GM18867 (cell line): Measurements from ENCODE around the gene HOXC11.

Source experiments
- ATAC-seq: cut with Tn5 transposase; IDR thresholded peaks from one replicate; pipeline ENCODE4 v1.9.1; 2021; ENCODE audit warnings: mild to moderate bottlenecking, moderate library complexity; ENCODE audit not compliant: unreplicated experiment

HOXC11 gene

GRCh38 chr12:53942467-53942997 is 30.4 kb upstream of the HOXC11 start:
- ATAC-seq, result no peak

GRCh38 chr12:53944209-53944608 is 28.7 kb upstream of the HOXC11 start:
- no peak for ATAC-seq

- ATAC-seq, result no peak
Measured at GRCh38 chr12:53944907-53945847, 27.7 kb upstream of the HOXC11 start.

- no peak for ATAC-seq
Measured at GRCh38 chr12:53947743-53948142, 25.2 kb upstream of the HOXC11 start.

GRCh38 chr12:53948650-53949593 is 24.0 kb upstream of the HOXC11 start:
- ATAC-seq, result no peak

- no peak for ATAC-seq
Measured at GRCh38 chr12:53949631-53950436, 23.1 kb upstream of the HOXC11 start.

GRCh38 chr12:53950437-53950773 is 22.5 kb upstream of the HOXC11 start:
- no peak for ATAC-seq

GRCh38 chr12:53950789-53951576 is 21.9 kb upstream of the HOXC11 start:
- ATAC-seq, result no peak

- no peak for ATAC-seq
Measured at GRCh38 chr12:53951577-53952334, 21.2 kb upstream of the HOXC11 start.

- no peak for ATAC-seq
Measured at GRCh38 chr12:53952335-53952694, 20.6 kb upstream of the HOXC11 start.

GRCh38 chr12:53952871-53953734 is 19.8 kb upstream of the HOXC11 start:
- no peak for ATAC-seq

- ATAC-seq, result no peak
Measured at GRCh38 chr12:53953831-53954693, 18.9 kb upstream of the HOXC11 start.

GRCh38 chr12:53954694-53955035 is 18.3 kb upstream of the HOXC11 start, which contains the start of gene HOXC12:
HOXC12 (plus strand) TSS chr12:53954903; CDS start chr12:53954930, 27 bp downstream.
- no peak for ATAC-seq

GRCh38 chr12:53955036-53955775 is 17.7 kb upstream of the HOXC11 start:
- ATAC-seq, result no peak

- no peak for ATAC-seq
Measured at GRCh38 chr12:53955776-53956250, 17.1 kb upstream of the HOXC11 start.

- ATAC-seq, result no peak
Measured at GRCh38 chr12:53956251-53956887, 16.6 kb upstream of the HOXC11 start.
